GM23338 (cell line): Measurements from ENCODE around the gene DUSP7. TPM values are rescaled to one million over a fixed set of nuclear protein-coding genes. Genes with fewer than 3 reads are reported as not detected.

ENCODE experiments used
- ATAC-seq: fragments of 200-7000 bp; cut with Tn5 transposase; 3 replicates; pipeline ENCODE4 v1.9.1; 2020
- DNase-seq: peaks from one replicate; pipeline ENCODE4 v3.0.0-alpha.2; 2015; ENCODE audit warnings: low spot score
- H2AFZ ChIP-seq: fragments of 200-600 bp; sonication (generic); 2 replicates; pipeline ENCODE4 v1.8.0; 2016; ENCODE audit warnings: antibody characterized with exemption, mild to moderate bottlenecking, moderate library complexity
- H3F3A ChIP-seq: fragments of 200-600 bp; sonication (generic); replicated peaks from 2 replicates; pipeline ENCODE4 v1.8.0; 2017; ENCODE audit warnings: antibody characterized with exemption, mixed run types, low read depth
- H3K27ac ChIP-seq: fragments of 200-600 bp; sonication (generic); 2 replicates; pipeline ENCODE4 v1.6.1; 2016; ENCODE audit warnings: low read depth
- H3K27me3 ChIP-seq: fragments of 200-600 bp; sonication (generic); 2 replicates; pipeline ENCODE4 v1.8.0; 2016; ENCODE audit warnings: mild to moderate bottlenecking, mixed run types, moderate library complexity; ENCODE audit not compliant: insufficient read depth
- H3K36me3 ChIP-seq: fragments of 200-600 bp; sonication (generic); 2 replicates; pipeline ENCODE4 v1.8.0; 2016; ENCODE audit warnings: mild to moderate bottlenecking; ENCODE audit not compliant: insufficient read depth
- H3K4me1 ChIP-seq: fragments of 200-600 bp; sonication (generic); 2 replicates; pipeline ENCODE4 v1.8.0; 2016; ENCODE audit warnings: mild to moderate bottlenecking, moderate library complexity; ENCODE audit not compliant: insufficient read depth
- H3K4me2 ChIP-seq: fragments of 200-600 bp; sonication (generic); 2 replicates; pipeline ENCODE4 v1.7.1; 2017; ENCODE audit warnings: mixed run types
- H3K4me3 ChIP-seq: fragments of 200-600 bp; sonication (generic); 2 replicates; pipeline ENCODE4 v1.6.1; 2016; ENCODE audit warnings: mixed run types
- H3K79me2 ChIP-seq: fragments of 200-600 bp; sonication (generic); replicated peaks from 2 replicates; pipeline ENCODE4 v1.8.0; 2017; ENCODE audit warnings: mild to moderate bottlenecking; ENCODE audit not compliant: insufficient read depth
- H3K9me2 ChIP-seq: fragments of 200-600 bp; sonication (generic); 2 replicates; pipeline ENCODE4 v1.8.0; 2017; ENCODE audit not compliant: insufficient read depth
- H4K20me1 ChIP-seq: fragments of 200-600 bp; sonication (generic); replicated peaks from 2 replicates; pipeline ENCODE4 v1.8.0; 2017; ENCODE audit warnings: mild to moderate bottlenecking; ENCODE audit not compliant: insufficient read depth
- H3K27ac Mint-ChIP-seq: 2 replicates; pipeline ENCODE4 v1.8.0; 2020; ENCODE audit warnings: inconsistent platforms, mild to moderate bottlenecking, moderate library complexity, mixed read lengths
- H3K27me3 Mint-ChIP-seq: 3 replicates; pipeline ENCODE4 v1.8.0; 2022; ENCODE audit warnings: low read depth, mild to moderate bottlenecking, moderate library complexity, mixed read lengths, inconsistent platforms; ENCODE audit not compliant: insufficient read depth, poor library complexity
- H3K36me3 Mint-ChIP-seq: 3 replicates; pipeline ENCODE4 v1.8.0; 2021; ENCODE audit warnings: low read depth, mild to moderate bottlenecking, inconsistent platforms, moderate library complexity, mixed read lengths
- H3K4me1 Mint-ChIP-seq: 3 replicates; pipeline ENCODE4 v1.8.0; 2020; ENCODE audit warnings: mild to moderate bottlenecking, inconsistent platforms, mixed read lengths
- H3K4me3 Mint-ChIP-seq: 3 replicates; pipeline ENCODE4 v1.8.0; 2021; ENCODE audit warnings: moderate library complexity, mild to moderate bottlenecking, inconsistent platforms, mixed read lengths
- H3K9me3 Mint-ChIP-seq: 3 replicates; pipeline ENCODE4 v1.8.0; 2020; ENCODE audit warnings: moderate library complexity, mild to moderate bottlenecking, inconsistent platforms, mixed read lengths
- CREB1 ChIP-seq: fragments of 250-450 bp; sonication (Bioruptor Pico); IDR thresholded peaks from 2 replicates; pipeline ENCODE4 v1.5.0; 2020; ENCODE audit warnings: low read depth, mild to moderate bottlenecking, moderate library complexity
- EZH2 ChIP-seq: fragments of 200-600 bp; sonication (generic); IDR thresholded peaks from one replicate; pipeline ENCODE4 v1.8.0; 2017; ENCODE audit warnings: antibody characterized with exemption, mild to moderate bottlenecking, low read depth; ENCODE audit not compliant: unreplicated experiment
- EZH2phosphoT487 ChIP-seq: fragments of 200-600 bp; sonication (generic); IDR thresholded peaks from one replicate; pipeline ENCODE4 v1.8.1; 2018; ENCODE audit warnings: antibody characterized with exemption; ENCODE audit not compliant: unreplicated experiment
- JUNB ChIP-seq: IDR thresholded peaks from one replicate; pipeline ENCODE4 v1.6.1; 2016; ENCODE audit warnings: antibody characterized with exemption; ENCODE audit not compliant: unreplicated experiment
- NANOG ChIP-seq: IDR thresholded peaks from 2 replicates; pipeline ENCODE4 v1.6.1; 2016; ENCODE audit warnings: antibody characterized with exemption, borderline replicate concordance
- POLR2AphosphoS5 ChIP-seq: IDR thresholded peaks from 2 replicates; pipeline ENCODE4 v1.6.1; 2016; ENCODE audit warnings: antibody characterized with exemption, low read depth
- STAT1 ChIP-seq: IDR thresholded peaks from one replicate; pipeline ENCODE4 v1.6.1; 2016; ENCODE audit warnings: antibody characterized with exemption; ENCODE audit not compliant: unreplicated experiment
- ZNF114 ChIP-seq: fragments of 250-450 bp; sonication (Bioruptor Pico); IDR thresholded peaks from 2 replicates; pipeline ENCODE4 v1.5.0; 2020; ENCODE audit warnings: mild to moderate bottlenecking, moderate library complexity
- ZNF331 ChIP-seq: fragments of 250-450 bp; sonication (Bioruptor Pico); IDR thresholded peaks from 2 replicates; pipeline ENCODE4 v1.5.0; 2020; ENCODE audit warnings: low read depth, mild to moderate bottlenecking, moderate library complexity
- polyA plus RNA-seq: library from polyadenylated mRNA; unstranded; fragments of >200 nt; fragmentation: Nextera tagmentation; extraction: Ambion mirVana; gene quantifications from 2 replicates; pipeline ENCODE4 v1.2.1, GENCODE V29; 2016
- total RNA-seq: library from RNA; depleted of rRNA; stranded (reverse); fragments of >200 nt; shearing (Covaris generic); gene quantifications from 2 replicates; pipeline ENCODE4 v1.2.3, GENCODE V29; 2014
- TF ChIP-seq, protein P1 (sequence below), 2 experiments: fragments of 200-600 bp in 1 of 2; sonication (generic) in 1 of 2; conservative IDR thresholded peaks; 2 replicates each; pipeline versions ENCODE4 v1.5.1 to v1.6.1; 2016 to 2017; ENCODE audit warnings: antibody characterized with exemption in 2 of 2, low read depth in 2 of 2, mild to moderate bottlenecking in 2 of 2, moderate library complexity in 1 of 2
- TF ChIP-seq, protein P2 (sequence below): fragments of 250-450 bp; sonication (Bioruptor Pico); IDR thresholded peaks from 2 replicates; pipeline ENCODE4 v1.5.0; 2020; ENCODE audit warnings: mild to moderate bottlenecking, moderate library complexity
- TF ChIP-seq, protein P3 (sequence below): IDR thresholded peaks from one replicate; pipeline ENCODE4 v1.6.1; 2018; ENCODE audit warnings: antibody characterized with exemption; ENCODE audit not compliant: unreplicated experiment
- TF ChIP-seq, protein P4 (sequence below): IDR thresholded peaks from 2 replicates; pipeline ENCODE4 v1.6.1; 2016; ENCODE audit warnings: antibody characterized with exemption

The DUSP7 gene
- total and polyA plus RNA-seq, 2 experiments from 2014 or later, result 5.6 to 14.7 TPM

GRCh38 chr3:52055537-52056351 is 627 bp downstream of the DUSP7 start:
- Histone ChIP-seq H4K20me1 (no peaks in the 10 kb centered on the region), H3K4me3 (peak overlapping the region; percentile 92), H3K9me2 (no peaks in the 10 kb centered on the region), H3K4me1 (peaks cover 19% of the 10 kb centered on the region), H2AFZ (peak overlapping the region; percentile 93), H3K27ac (no peak overlapping the region), H3K27me3 (peaks cover 14% of the 10 kb centered on the region; the same call in 1 of the 2 replicates), H3K4me2 (peak overlapping the region; percentile 98), H3K79me2 (peaks cover 11% of the 10 kb centered on the region), H3F3A (0 out of 2 replicates have a peak, but pooled peaks cover 13% of the 10 kb centered on the region), H3K36me3 (no peaks in the 10 kb centered on the region)
- H3K36me3 Mint-ChIP-seq, result peaks cover 20% of the 10 kb centered on the region
- no peaks in the 10 kb centered on the region for H3K9me3 Mint-ChIP-seq
- peaks cover 10% of the 10 kb centered on the region for H3K27me3 Mint-ChIP-seq
- TF ChIP-seq NANOG, result no peak
- TF ChIP-seq STAT1, result no peak
- TF ChIP-seq CREB1 (CRISPR knock-in tag), result no peak
- TF ChIP-seq ZNF331, result no peak
- TF ChIP-seq, protein P1, sequence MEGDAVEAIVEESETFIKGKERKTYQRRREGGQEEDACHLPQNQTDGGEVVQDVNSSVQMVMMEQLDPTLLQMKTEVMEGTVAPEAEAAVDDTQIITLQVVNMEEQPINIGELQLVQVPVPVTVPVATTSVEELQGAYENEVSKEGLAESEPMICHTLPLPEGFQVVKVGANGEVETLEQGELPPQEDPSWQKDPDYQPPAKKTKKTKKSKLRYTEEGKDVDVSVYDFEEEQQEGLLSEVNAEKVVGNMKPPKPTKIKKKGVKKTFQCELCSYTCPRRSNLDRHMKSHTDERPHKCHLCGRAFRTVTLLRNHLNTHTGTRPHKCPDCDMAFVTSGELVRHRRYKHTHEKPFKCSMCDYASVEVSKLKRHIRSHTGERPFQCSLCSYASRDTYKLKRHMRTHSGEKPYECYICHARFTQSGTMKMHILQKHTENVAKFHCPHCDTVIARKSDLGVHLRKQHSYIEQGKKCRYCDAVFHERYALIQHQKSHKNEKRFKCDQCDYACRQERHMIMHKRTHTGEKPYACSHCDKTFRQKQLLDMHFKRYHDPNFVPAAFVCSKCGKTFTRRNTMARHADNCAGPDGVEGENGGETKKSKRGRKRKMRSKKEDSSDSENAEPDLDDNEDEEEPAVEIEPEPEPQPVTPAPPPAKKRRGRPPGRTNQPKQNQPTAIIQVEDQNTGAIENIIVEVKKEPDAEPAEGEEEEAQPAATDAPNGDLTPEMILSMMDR (conservative IDR thresholded peaks at IDR 0.05; ENCODE audit: low read depth in 2 of 2), result peak in 1 of 2 experiments; percentile 23; a peak in 1 of 4 replicates
- TF ChIP-seq JUNB, result no peak
- TF ChIP-seq POLR2AphosphoS5, result no peak; the same call in none of the 2 replicates
- no peak for TF ChIP-seq EZH2phosphoT487
- TF ChIP-seq, protein P2, sequence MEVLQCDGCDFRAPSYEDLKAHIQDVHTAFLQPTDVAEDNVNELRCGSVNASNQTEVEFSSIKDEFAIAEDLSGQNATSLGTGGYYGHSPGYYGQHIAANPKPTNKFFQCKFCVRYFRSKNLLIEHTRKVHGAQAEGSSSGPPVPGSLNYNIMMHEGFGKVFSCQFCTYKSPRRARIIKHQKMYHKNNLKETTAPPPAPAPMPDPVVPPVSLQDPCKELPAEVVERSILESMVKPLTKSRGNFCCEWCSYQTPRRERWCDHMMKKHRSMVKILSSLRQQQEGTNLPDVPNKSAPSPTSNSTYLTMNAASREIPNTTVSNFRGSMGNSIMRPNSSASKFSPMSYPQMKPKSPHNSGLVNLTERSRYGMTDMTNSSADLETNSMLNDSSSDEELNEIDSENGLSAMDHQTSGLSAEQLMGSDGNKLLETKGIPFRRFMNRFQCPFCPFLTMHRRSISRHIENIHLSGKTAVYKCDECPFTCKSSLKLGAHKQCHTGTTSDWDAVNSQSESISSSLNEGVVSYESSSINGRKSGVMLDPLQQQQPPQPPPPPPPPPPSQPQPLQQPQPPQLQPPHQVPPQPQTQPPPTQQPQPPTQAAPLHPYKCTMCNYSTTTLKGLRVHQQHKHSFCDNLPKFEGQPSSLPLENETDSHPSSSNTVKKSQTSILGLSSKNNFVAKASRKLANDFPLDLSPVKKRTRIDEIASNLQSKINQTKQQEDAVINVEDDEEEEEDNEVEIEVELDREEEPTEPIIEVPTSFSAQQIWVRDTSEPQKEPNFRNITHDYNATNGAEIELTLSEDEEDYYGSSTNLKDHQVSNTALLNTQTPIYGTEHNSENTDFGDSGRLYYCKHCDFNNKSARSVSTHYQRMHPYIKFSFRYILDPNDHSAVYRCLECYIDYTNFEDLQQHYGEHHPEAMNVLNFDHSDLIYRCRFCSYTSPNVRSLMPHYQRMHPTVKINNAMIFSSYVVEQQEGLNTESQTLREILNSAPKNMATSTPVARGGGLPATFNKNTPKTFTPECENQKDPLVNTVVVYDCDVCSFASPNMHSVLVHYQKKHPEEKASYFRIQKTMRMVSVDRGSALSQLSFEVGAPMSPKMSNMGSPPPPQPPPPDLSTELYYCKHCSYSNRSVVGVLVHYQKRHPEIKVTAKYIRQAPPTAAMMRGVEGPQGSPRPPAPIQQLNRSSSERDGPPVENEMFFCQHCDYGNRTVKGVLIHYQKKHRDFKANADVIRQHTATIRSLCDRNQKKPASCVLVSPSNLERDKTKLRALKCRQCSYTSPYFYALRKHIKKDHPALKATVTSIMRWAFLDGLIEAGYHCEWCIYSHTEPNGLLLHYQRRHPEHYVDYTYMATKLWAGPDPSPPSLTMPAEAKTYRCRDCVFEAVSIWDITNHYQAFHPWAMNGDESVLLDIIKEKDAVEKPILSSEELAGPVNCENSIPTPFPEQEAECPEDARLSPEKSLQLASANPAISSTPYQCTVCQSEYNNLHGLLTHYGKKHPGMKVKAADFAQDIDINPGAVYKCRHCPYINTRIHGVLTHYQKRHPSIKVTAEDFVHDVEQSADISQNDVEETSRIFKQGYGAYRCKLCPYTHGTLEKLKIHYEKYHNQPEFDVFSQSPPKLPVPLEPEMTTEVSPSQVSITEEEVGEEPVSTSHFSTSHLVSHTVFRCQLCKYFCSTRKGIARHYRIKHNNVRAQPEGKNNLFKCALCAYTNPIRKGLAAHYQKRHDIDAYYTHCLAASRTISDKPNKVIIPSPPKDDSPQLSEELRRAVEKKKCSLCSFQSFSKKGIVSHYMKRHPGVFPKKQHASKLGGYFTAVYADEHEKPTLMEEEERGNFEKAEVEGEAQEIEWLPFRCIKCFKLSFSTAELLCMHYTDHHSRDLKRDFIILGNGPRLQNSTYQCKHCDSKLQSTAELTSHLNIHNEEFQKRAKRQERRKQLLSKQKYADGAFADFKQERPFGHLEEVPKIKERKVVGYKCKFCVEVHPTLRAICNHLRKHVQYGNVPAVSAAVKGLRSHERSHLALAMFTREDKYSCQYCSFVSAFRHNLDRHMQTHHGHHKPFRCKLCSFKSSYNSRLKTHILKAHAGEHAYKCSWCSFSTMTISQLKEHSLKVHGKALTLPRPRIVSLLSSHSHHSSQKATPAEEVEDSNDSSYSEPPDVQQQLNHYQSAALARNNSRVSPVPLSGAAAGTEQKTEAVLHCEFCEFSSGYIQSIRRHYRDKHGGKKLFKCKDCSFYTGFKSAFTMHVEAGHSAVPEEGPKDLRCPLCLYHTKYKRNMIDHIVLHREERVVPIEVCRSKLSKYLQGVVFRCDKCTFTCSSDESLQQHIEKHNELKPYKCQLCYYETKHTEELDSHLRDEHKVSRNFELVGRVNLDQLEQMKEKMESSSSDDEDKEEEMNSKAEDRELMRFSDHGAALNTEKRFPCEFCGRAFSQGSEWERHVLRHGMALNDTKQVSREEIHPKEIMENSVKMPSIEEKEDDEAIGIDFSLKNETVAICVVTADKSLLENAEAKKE (CRISPR knock-in tag), result no peak
- no peak for TF ChIP-seq ZNF114 (CRISPR knock-in tag)
- TF ChIP-seq, protein P3, sequence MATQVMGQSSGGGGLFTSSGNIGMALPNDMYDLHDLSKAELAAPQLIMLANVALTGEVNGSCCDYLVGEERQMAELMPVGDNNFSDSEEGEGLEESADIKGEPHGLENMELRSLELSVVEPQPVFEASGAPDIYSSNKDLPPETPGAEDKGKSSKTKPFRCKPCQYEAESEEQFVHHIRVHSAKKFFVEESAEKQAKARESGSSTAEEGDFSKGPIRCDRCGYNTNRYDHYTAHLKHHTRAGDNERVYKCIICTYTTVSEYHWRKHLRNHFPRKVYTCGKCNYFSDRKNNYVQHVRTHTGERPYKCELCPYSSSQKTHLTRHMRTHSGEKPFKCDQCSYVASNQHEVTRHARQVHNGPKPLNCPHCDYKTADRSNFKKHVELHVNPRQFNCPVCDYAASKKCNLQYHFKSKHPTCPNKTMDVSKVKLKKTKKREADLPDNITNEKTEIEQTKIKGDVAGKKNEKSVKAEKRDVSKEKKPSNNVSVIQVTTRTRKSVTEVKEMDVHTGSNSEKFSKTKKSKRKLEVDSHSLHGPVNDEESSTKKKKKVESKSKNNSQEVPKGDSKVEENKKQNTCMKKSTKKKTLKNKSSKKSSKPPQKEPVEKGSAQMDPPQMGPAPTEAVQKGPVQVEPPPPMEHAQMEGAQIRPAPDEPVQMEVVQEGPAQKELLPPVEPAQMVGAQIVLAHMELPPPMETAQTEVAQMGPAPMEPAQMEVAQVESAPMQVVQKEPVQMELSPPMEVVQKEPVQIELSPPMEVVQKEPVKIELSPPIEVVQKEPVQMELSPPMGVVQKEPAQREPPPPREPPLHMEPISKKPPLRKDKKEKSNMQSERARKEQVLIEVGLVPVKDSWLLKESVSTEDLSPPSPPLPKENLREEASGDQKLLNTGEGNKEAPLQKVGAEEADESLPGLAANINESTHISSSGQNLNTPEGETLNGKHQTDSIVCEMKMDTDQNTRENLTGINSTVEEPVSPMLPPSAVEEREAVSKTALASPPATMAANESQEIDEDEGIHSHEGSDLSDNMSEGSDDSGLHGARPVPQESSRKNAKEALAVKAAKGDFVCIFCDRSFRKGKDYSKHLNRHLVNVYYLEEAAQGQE, result no peak
- TF ChIP-seq, protein P4, sequence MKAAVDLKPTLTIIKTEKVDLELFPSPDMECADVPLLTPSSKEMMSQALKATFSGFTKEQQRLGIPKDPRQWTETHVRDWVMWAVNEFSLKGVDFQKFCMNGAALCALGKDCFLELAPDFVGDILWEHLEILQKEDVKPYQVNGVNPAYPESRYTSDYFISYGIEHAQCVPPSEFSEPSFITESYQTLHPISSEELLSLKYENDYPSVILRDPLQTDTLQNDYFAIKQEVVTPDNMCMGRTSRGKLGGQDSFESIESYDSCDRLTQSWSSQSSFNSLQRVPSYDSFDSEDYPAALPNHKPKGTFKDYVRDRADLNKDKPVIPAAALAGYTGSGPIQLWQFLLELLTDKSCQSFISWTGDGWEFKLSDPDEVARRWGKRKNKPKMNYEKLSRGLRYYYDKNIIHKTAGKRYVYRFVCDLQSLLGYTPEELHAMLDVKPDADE, result no peak
- TF ChIP-seq EZH2, result peak; percentile 31
- peak overlapping the region; percentile 84 for H3K4me3 Mint-ChIP-seq
- peak; percentile 81 for DNase-seq
- no peak overlapping the region for H3K27ac Mint-ChIP-seq
- ATAC-seq, result peak; percentile 12
- peaks cover 24% of the 10 kb centered on the region for H3K4me1 Mint-ChIP-seq
